ENCODE results near the gene FSTL4. TPM values are rescaled to one million over a fixed set of nuclear protein-coding genes. Genes with fewer than 3 reads are reported as not detected.

FSTL4 gene
- total and polyA plus RNA-seq, 2 of the 13 experiments (the other 11 are each of a cell fraction or from before 2014, with no cell fraction given), result 2.1 to 3.0 TPM

DNA sequence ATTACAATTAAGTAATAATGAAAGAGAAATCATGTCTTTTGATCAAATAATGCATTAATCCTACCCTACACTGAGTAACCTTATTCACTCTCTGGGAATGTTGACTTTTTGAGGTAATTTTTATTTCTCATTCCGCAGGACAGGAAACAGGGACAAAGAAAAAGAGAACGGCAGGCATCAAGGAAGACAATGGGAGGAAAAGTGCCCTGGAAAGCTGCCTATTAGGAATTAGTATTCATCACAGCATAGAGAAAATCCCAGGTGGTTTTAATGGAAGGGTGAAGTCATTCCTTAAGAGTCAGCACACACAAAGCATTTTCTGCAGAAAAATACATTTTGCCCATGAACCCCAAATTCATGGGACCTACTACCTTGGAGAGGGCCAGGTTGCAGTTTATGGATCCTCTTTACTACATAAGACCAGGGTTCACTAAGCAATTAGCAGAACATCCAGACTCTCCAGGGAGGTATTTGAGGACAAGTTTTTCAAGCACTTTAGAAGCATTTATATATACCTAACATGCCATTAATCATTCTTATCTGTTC, 9.4 kb downstream of the FSTL4 start:
- intact Hi-C loops (cut with micrococcal nuclease; ENCODE audit: unreplicated experiment), result no loop called here
- no peak overlapping the region for H2AFZ ChIP-seq (ENCODE audit: low read length)

DNA sequence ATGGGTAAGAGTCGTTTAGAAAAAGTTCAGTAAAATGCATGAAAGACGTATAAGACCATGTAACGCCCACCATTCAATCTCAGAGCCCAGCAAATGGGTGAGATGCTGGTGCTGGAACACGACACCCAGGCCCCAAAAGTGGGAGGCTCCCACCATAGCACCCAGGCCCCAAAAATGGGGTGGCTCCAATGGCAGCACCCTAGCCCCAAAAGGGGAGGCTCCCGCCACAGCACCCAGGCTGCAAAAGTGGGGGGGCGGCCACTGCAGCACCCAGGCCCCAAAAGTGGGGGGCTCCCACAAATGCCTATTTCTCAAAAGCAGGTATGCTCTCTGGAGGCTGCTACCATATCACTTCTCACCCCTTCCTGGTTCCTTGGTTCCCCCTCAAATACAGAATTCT, 12.7 kb downstream of the FSTL4 start:
- intact Hi-C loops (cut with micrococcal nuclease; ENCODE audit: unreplicated experiment) (no loop called here), in situ Hi-C loops (cut with HindIII; ENCODE audit: extremely low pct_ligation_motif_present, low pct_unique_long_range_greater_than_20kb) (no loop called here)
- Histone ChIP-seq H3K27ac (ENCODE audit: extremely low read length, insufficient read depth, low read length) (no peak overlapping the region), H3K4me3 (replicated peaks in 1 of 3; ENCODE audit: insufficient read depth in 1 of 3, low read depth in 2 of 3, low read length in 3 of 3) (no peak overlapping the region), H2AFZ (ENCODE audit: low read length) (no peak overlapping the region), H3K27me3 (ENCODE audit: control insufficient read depth in 1 of 2, insufficient read depth in 2 of 2, low read length in 2 of 2) (peaks cover 0 to 20% of the 10 kb centered on the region in 2 experiments; a peak in 3 of 5 replicates), H4K20me1 (ENCODE audit: insufficient read depth, low read length) (no peaks in the 10 kb centered on the region), H3K4me2 (ENCODE audit: low read depth, low read length) (no peak overlapping the region), H3K9ac (ENCODE audit: insufficient read depth, low read depth, low read length) (no peak overlapping the region), H3K36me3 (replicated peaks in 1 of 2; ENCODE audit: control insufficient read depth in 1 of 2, insufficient read depth in 2 of 2, low read length in 2 of 2) (no peaks in the 10 kb centered on the region), H3K4me1 (ENCODE audit: insufficient read depth, low read length) (no peaks in the 10 kb centered on the region), H3K9me3 (ENCODE audit: low read length) (no peaks in the 10 kb centered on the region), H3K79me2 (ENCODE audit: insufficient read depth, low read length) (no peaks in the 10 kb centered on the region)
- FAIRE-seq (no peak), ATAC-seq (no peak), DNase-seq (ENCODE audit: low spot score) (no peak)
- TF ChIP-seq, protein P1, sequence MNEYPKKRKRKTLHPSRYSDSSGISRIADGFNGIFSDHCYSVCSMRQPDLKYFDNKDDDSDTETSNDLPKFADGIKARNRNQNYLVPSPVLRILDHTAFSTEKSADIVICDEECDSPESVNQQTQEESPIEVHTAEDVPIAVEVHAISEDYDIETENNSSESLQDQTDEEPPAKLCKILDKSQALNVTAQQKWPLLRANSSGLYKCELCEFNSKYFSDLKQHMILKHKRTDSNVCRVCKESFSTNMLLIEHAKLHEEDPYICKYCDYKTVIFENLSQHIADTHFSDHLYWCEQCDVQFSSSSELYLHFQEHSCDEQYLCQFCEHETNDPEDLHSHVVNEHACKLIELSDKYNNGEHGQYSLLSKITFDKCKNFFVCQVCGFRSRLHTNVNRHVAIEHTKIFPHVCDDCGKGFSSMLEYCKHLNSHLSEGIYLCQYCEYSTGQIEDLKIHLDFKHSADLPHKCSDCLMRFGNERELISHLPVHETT (CRISPR knock-in tag; conservative IDR thresholded peaks at IDR 0.05), result no peak
- no peak for TF ChIP-seq SP2 (CRISPR knock-in tag; IDR thresholded peaks at IDR 0.05)
- no peak for TF ChIP-seq ZNF510 (CRISPR knock-in tag; IDR thresholded peaks at IDR 0.05; ENCODE audit: low read depth)
- no peak for TF ChIP-seq ZNF644 (CRISPR knock-in tag; IDR thresholded peaks at IDR 0.05; ENCODE audit: low read depth)
- no TSS peak for BruUV-seq (replicated peaks)
- CTCF ChIA-PET (ENCODE audit: low intra/inter-chr PET ratio, low total read pairs), result no interaction called here
- WGBS (ENCODE audit: low lambda C conversion rate), result 2% methylated on average over 4 of the region's 6 CpGs
- POLR2A ChIA-PET, result no interaction called here

More for the DNA sequence above, 9.4 kb downstream of the FSTL4 start:
- ChIA-PET CTCF (ENCODE audit: low intra/inter-chr PET ratio, low total read pairs) (no interaction called here), POLR2A (no interaction called here)
- in situ Hi-C loops (cut with HindIII; ENCODE audit: extremely low pct_ligation_motif_present, low pct_unique_long_range_greater_than_20kb), result no loop called here
- H3K4me1 ChIP-seq (ENCODE audit: insufficient read depth, low read length), result no peaks in the 10 kb centered on the region
- no peak overlapping the region for H3K27ac ChIP-seq (ENCODE audit: extremely low read length, insufficient read depth, low read length)
- no peaks in the 10 kb centered on the region for H3K9me3 ChIP-seq (ENCODE audit: low read length)
- H3K27me3 ChIP-seq (ENCODE audit: control insufficient read depth in 1 of 2, insufficient read depth in 2 of 2, low read length in 2 of 2), result peaks cover 1 to 9% of the 10 kb centered on the region in 2 experiments; a peak in 3 of 5 replicates
- TF ChIP-seq GATAD1 (CRISPR knock-in tag; IDR thresholded peaks at IDR 0.05), result no peak
- TF ChIP-seq DMAP1 (CRISPR knock-in tag; IDR thresholded peaks at IDR 0.05), result no peak
- no peak for TF ChIP-seq ZNF563 (CRISPR knock-in tag; IDR thresholded peaks at IDR 0.05)
- no peak for TF ChIP-seq HMG20B (CRISPR knock-in tag; conservative IDR thresholded peaks at IDR 0.05)
- no peak for TF ChIP-seq GLI4 (CRISPR knock-in tag; IDR thresholded peaks at IDR 0.05; ENCODE audit: borderline replicate concordance)
- no peak for TF ChIP-seq TCF7L2 (IDR thresholded peaks at IDR 0.05; ENCODE audit: low read depth, low read length)
- TF ChIP-seq TBX2 (CRISPR knock-in tag; IDR thresholded peaks at IDR 0.05; ENCODE audit: borderline replicate concordance), result no peak
- H3K9ac ChIP-seq (ENCODE audit: insufficient read depth, low read depth, low read length), result no peak overlapping the region
- no peak overlapping the region for H3K4me2 ChIP-seq (ENCODE audit: low read depth, low read length)
- H3K4me3 ChIP-seq (replicated peaks in 1 of 3; ENCODE audit: insufficient read depth in 1 of 3, low read depth in 2 of 3, low read length in 3 of 3), result no peak overlapping the region
- no peaks in the 10 kb centered on the region for H4K20me1 ChIP-seq (ENCODE audit: insufficient read depth, low read length)
- WGBS (ENCODE audit: low lambda C conversion rate), result 2% methylated on average over 2 of the region's 2 CpGs
- FAIRE-seq (no peak), ATAC-seq (no peak), DNase-seq (ENCODE audit: low spot score) (no peak)
- H3K79me2 ChIP-seq (ENCODE audit: insufficient read depth, low read length), result no peaks in the 10 kb centered on the region
- BruUV-seq (replicated peaks), result no TSS peak
- H3K36me3 ChIP-seq (replicated peaks in 1 of 2; ENCODE audit: control insufficient read depth in 1 of 2, insufficient read depth in 2 of 2, low read length in 2 of 2), result no peaks in the 10 kb centered on the region

Measured in HepG2 (cell line).